H1 (cell line): ENCODE results near the gene SCFD1. TPM values are rescaled to one million over a fixed set of nuclear protein-coding genes. Genes with fewer than 3 reads are reported as not detected.
"Not testable (repeated sequence)": the region's sequence is repeated elsewhere in the genome, so short reads cannot be mapped to it uniquely, and the experiment has no call there.

ENCODE experiments used
- CTCF ChIA-PET: fragments of 300-600 bp; sonication (Branson Sonifier 250); formaldehyde crosslinking; loops from one replicate; lab custom pipeline; 2021; ENCODE audit not compliant: partially characterized antibody; lab: Charles Lee
- POLR2A ChIA-PET: fragments of 300-600 bp; sonication (Branson Sonifier 250); formaldehyde crosslinking; loops from one replicate; lab custom pipeline; 2021; ENCODE audit warnings: inconsistent platforms; ENCODE audit not compliant: partially characterized antibody; lab: Charles Lee
- DNase-seq, 2 experiments: peaks; one replicate each; pipeline versions ENCODE4 v3.0.0 to v3.0.0-alpha.2; 2010 to 2022; ENCODE audit warnings: low spot score in 2 of 2, low read depth in 1 of 2, mixed read lengths in 1 of 2
- FAIRE-seq: peaks from 2 replicates; lab custom pipeline; 2011; peaks lifted over from hg19 to GRCh38; lab: Jason Lieb, UNC
- H2AFZ ChIP-seq: 2 replicates; pipeline ENCODE4 v1.8.1; 2012; ENCODE audit warnings: low read length, inconsistent platforms
- H2AK5ac ChIP-seq: 2 replicates; pipeline ENCODE4 v1.6.1; 2013; ENCODE audit warnings: low read depth, low read length
- H2BK120ac ChIP-seq: replicated peaks from 2 replicates; pipeline ENCODE3; 2013; ENCODE audit warnings: low read depth, low read length, inconsistent platforms
- H2BK12ac ChIP-seq: 2 replicates; pipeline ENCODE4 v1.6.1; 2013; ENCODE audit warnings: low read depth, low read length
- H2BK15ac ChIP-seq: 2 replicates; pipeline ENCODE4 v1.6.1; 2013; ENCODE audit warnings: low read length
- H2BK20ac ChIP-seq: 2 replicates; pipeline ENCODE4 v1.6.1; 2013; ENCODE audit warnings: low read length
- H2BK5ac ChIP-seq: 2 replicates; pipeline ENCODE4 v1.6.1; 2013; ENCODE audit warnings: low read depth, low read length
- H3K14ac ChIP-seq: 2 replicates; pipeline ENCODE4 v1.6.1; 2013; ENCODE audit warnings: inconsistent platforms; ENCODE audit not compliant: insufficient read length
- H3K18ac ChIP-seq: 2 replicates; pipeline ENCODE4 v1.6.1; 2013; ENCODE audit warnings: low read length; ENCODE audit errors: extremely low read depth
- H3K23ac ChIP-seq: 2 replicates; pipeline ENCODE4 v1.6.1; 2013; ENCODE audit warnings: inconsistent platforms; ENCODE audit not compliant: insufficient read length
- H3K23me2 ChIP-seq: 2 replicates; pipeline ENCODE4 v1.6.1; 2013; ENCODE audit warnings: low read depth, low read length
- H3K27ac ChIP-seq: 2 replicates; pipeline ENCODE4 v1.6.1; 2011; ENCODE audit warnings: low read depth, low read length, inconsistent platforms
- H3K27me3 ChIP-seq, 4 experiments: replicated peaks in 1 of 4; 1 replicate in 1 of 4; 2 replicates in 3 of 4; pipeline versions ENCODE4 v1.6.1 to v1.8.1; 2011 to 2013; ENCODE audit warnings: low read length in 3 of 4, mild to moderate bottlenecking in 3 of 4, inconsistent platforms in 2 of 4, mixed read lengths in 2 of 4, moderate library complexity in 1 of 4; ENCODE audit not compliant: control insufficient read depth in 3 of 4, insufficient read depth in 3 of 4; ENCODE audit errors: extremely low read depth in 1 of 4
- H3K36me3 ChIP-seq, 4 experiments: 2 replicates each; pipeline versions ENCODE4 v1.6.1 to v1.8.1; 2011 to 2013; ENCODE audit warnings: mild to moderate bottlenecking in 4 of 4, low read length in 3 of 4, moderate library complexity in 2 of 4, control low read depth in 1 of 4, inconsistent platforms in 1 of 4; ENCODE audit not compliant: insufficient read depth in 4 of 4, control insufficient read depth in 2 of 4
- H3K4ac ChIP-seq: replicated peaks from 2 replicates; pipeline ENCODE3; 2013; ENCODE audit warnings: low read length, low read depth, mixed read lengths, inconsistent platforms; ENCODE audit not compliant: insufficient read length
- H3K4me1 ChIP-seq, 4 experiments: replicated peaks in 1 of 4; 1 replicate in 1 of 4; 2 replicates in 3 of 4; pipeline versions ENCODE4 v1.6.1 to v1.8.1; 2011 to 2013; ENCODE audit warnings: low read length in 3 of 4, inconsistent platforms in 2 of 4, mixed read lengths in 1 of 4; ENCODE audit not compliant: insufficient read depth in 4 of 4, control insufficient read depth in 3 of 4
- H3K4me2 ChIP-seq, 2 experiments: 2 replicates each; pipeline versions ENCODE4 v1.6.1 to v1.8.1; 2011 to 2013; ENCODE audit warnings: low read depth in 2 of 2, low read length in 2 of 2, control low read depth in 1 of 2, inconsistent platforms in 1 of 2, mild to moderate bottlenecking in 1 of 2; ENCODE audit not compliant: insufficient read depth in 1 of 2
- H3K4me3 ChIP-seq, 4 experiments: fragments of 200-600, 300-600 bp in 1 of 4; sonication (generic), shearing (Covaris generic), sonication (Bioruptor Twin) in 1 of 4; 2 replicates each; pipeline versions ENCODE4 v1.5.1 to v1.8.1; 2011 to 2016; ENCODE audit warnings: low read length in 4 of 4, low read depth in 3 of 4, control low read depth in 2 of 4, inconsistent platforms in 2 of 4, mild to moderate bottlenecking in 2 of 4, mixed read lengths in 1 of 4, moderate library complexity in 1 of 4; ENCODE audit not compliant: insufficient read depth in 2 of 4; ENCODE audit errors: extremely low read depth in 1 of 4
- H3K56ac ChIP-seq: replicated peaks from 2 replicates; pipeline ENCODE3; 2013; ENCODE audit warnings: low read depth, mild to moderate bottlenecking, mixed read lengths, low read length, inconsistent platforms; ENCODE audit not compliant: insufficient read length
- H3K79me1 ChIP-seq: 2 replicates; pipeline ENCODE4 v1.6.1; 2013; ENCODE audit warnings: low read depth, low read length, control low read depth
- H3K79me2 ChIP-seq, 2 experiments: 2 replicates each; pipeline versions ENCODE4 v1.6.1 to v1.8.1; 2012 to 2013; ENCODE audit warnings: low read length in 2 of 2, mild to moderate bottlenecking in 2 of 2, inconsistent platforms in 1 of 2; ENCODE audit not compliant: insufficient read depth in 2 of 2, control insufficient read depth in 1 of 2
- H3K9ac ChIP-seq, 4 experiments: replicated peaks in 1 of 4; 1 replicate in 1 of 4; 2 replicates in 3 of 4; pipeline versions ENCODE4 v1.6.1 to v1.8.1; 2011 to 2013; ENCODE audit warnings: low read depth in 3 of 4, low read length in 3 of 4, control low read depth in 2 of 4, mild to moderate bottlenecking in 2 of 4, moderate library complexity in 2 of 4, inconsistent platforms in 1 of 4; ENCODE audit errors: extremely low read depth in 1 of 4
- H3K9me3 ChIP-seq, 2 experiments: 2 replicates each; pipeline versions ENCODE4 v1.6.1 to v1.8.1; 2012 to 2013; ENCODE audit warnings: mild to moderate bottlenecking in 2 of 2, moderate library complexity in 2 of 2, control low read depth in 1 of 2, inconsistent platforms in 1 of 2, low read depth in 1 of 2, low read length in 1 of 2, mixed read lengths in 1 of 2; ENCODE audit not compliant: insufficient read depth in 2 of 2
- H4K20me1 ChIP-seq, 2 experiments: replicated peaks in 1 of 2; 2 replicates each; pipeline versions ENCODE3 to v1.8.1; 2011 to 2013; ENCODE audit warnings: inconsistent platforms in 2 of 2, low read length in 2 of 2, mild to moderate bottlenecking in 1 of 2; ENCODE audit not compliant: insufficient read depth in 2 of 2, control insufficient read depth in 1 of 2
- H4K5ac ChIP-seq: 2 replicates; pipeline ENCODE4 v1.6.1; 2013; ENCODE audit warnings: low read length, low read depth, mixed read lengths, inconsistent platforms; ENCODE audit not compliant: insufficient read length
- H4K8ac ChIP-seq: 2 replicates; pipeline ENCODE4 v1.8.0; 2013; ENCODE audit warnings: mild to moderate bottlenecking, moderate library complexity, low read length, inconsistent platforms; ENCODE audit not compliant: insufficient read depth; ENCODE audit errors: extremely low read depth
- H4K91ac ChIP-seq: replicated peaks from 2 replicates; pipeline ENCODE3; 2013; ENCODE audit warnings: low read length, mixed read lengths, inconsistent platforms; ENCODE audit not compliant: insufficient read length
- WGBS, 2 experiments: shearing (Covaris generic) in 1 of 2; methylation state at CpG; one replicate each; pipeline versions ENCODE4 v1.1.6 to v1.1.7; 2013 to 2015; ENCODE audit warnings: low lambda C conversion rate in 2 of 2, mixed read lengths in 2 of 2, inconsistent platforms in 1 of 2, low coverage in 1 of 2, missing lambda C conversion rate in 1 of 2; ENCODE audit not compliant: insufficient replicate concordance in 2 of 2, insufficient coverage in 1 of 2, insufficient read length in 1 of 2; ENCODE audit errors: extremely low coverage in 1 of 2, missing lambda C conversion rate in 1 of 2; 5-methylcytosine and 5-hydroxymethylcytosine counted together
- polyA plus RNA-seq, 7 experiments: library from polyadenylated mRNA; depleted of rRNA in 3 of 7; stranded (reverse) in 5 of 7; unstranded in 2 of 7; fragments of >200 nt in 5 of 7; fragments of 200-250 nt in 2 of 7; gene quantifications; 1 replicate in 5 of 7; 2 replicates in 1 of 7; 4 replicates in 1 of 7; pipeline versions ENCODE4 v1.2.1 to v1.2.3, GENCODE V29; 2011 to 2013; ENCODE audit warnings: missing spikeins in 2 of 7, mixed read lengths in 2 of 7
- total RNA-seq: library from RNA; stranded (reverse); fragmentation: NEBNext Ultra II Directional; extraction: Animal tissue kit (Norgen Biotek cat#: 25700); gene quantifications from 2 replicates; pipeline ENCODE4 v1.2.1, GENCODE V29; 2021

The SCFD1 gene
- total and polyA plus RNA-seq, 2 of the 8 experiments (the other 6 are each of a cell fraction or from before 2014, with no cell fraction given), result 32.8 to 64.5 TPM

GRCh38 chr14:30680776-30681175, 58.7 kb downstream of the SCFD1 start:
- H2BK120ac ChIP-seq, H2BK15ac ChIP-seq, H4K91ac ChIP-seq, H3K9ac ChIP-seq, H3K56ac ChIP-seq, H3K79me2 ChIP-seq, H4K20me1 ChIP-seq, H4K5ac ChIP-seq, H2AFZ ChIP-seq, H2BK5ac ChIP-seq, H3K9me3 ChIP-seq, H3K4me3 ChIP-seq, H2AK5ac ChIP-seq, H3K23me2 ChIP-seq, H3K14ac ChIP-seq, H3K4me1 ChIP-seq, H3K27me3 ChIP-seq, H2BK12ac ChIP-seq, H3K23ac ChIP-seq, FAIRE-seq, H3K4ac ChIP-seq, H3K27ac ChIP-seq, H3K4me2 ChIP-seq, H4K8ac ChIP-seq, H3K79me1 ChIP-seq, H3K18ac ChIP-seq, H2BK20ac ChIP-seq, DNase-seq, POLR2A ChIA-PET: not testable (repeated sequence)
- 92% methylated on average over 5 of the region's 5 CpGs; no CpG with 5 or more reads in 1 of the 2 experiments for WGBS, 2 experiments
- peaks cover 0 to 17% (median under 1%) of the 10 kb centered on the region in 4 experiments; a peak in 1 of 8 replicates for H3K36me3 ChIP-seq
- CTCF ChIA-PET, result interaction anchor here (0.7 to 2.0 kb wide), 2 partner anchors 16 to 24 kb away, joined by 3 to 4 read pairs; no protein-coding TSS in a partner anchor
